ENCODE data around the gene CCDC85B.

CCDC85B gene

DNA sequence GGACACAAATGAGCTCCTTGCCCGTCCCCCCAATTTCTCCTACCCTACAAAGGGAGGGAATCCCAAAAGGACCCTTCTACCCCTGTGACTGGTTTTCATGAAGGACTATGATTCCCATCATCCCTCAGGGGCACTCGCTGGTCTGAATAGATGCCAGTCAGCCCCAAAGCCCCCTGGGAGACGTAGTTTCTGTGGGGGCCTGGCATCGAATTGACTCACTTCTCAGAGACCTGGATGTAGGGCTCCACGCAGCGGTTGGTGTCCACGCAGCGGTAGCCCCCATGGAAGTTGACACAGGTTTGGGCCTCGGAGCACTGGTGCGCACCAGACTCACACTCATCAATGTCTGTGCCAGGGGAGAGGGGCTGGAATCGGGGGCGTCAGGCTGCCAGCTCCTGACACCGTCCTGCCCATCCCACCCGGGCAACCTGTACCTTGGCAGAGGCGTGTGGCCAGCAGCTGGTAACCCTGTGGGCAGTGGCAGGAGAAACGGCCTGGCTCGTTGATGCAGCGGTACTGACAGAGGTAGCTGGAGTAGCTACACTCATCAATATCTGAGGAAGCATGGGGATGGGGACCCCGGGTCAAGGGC lies 22.3 kb upstream of the CCDC85B start:
- no peak for DNase-seq (ENCODE audit: extremely low read depth in 1 of 2, low read depth in 1 of 2)

- DNase-seq (ENCODE audit: extremely low read depth in 1 of 2, low read depth in 1 of 2), result no peak
These were observed 21.6 kb upstream of the CCDC85B start for GRCh38 chr11:65868907-65869306.

DNA sequence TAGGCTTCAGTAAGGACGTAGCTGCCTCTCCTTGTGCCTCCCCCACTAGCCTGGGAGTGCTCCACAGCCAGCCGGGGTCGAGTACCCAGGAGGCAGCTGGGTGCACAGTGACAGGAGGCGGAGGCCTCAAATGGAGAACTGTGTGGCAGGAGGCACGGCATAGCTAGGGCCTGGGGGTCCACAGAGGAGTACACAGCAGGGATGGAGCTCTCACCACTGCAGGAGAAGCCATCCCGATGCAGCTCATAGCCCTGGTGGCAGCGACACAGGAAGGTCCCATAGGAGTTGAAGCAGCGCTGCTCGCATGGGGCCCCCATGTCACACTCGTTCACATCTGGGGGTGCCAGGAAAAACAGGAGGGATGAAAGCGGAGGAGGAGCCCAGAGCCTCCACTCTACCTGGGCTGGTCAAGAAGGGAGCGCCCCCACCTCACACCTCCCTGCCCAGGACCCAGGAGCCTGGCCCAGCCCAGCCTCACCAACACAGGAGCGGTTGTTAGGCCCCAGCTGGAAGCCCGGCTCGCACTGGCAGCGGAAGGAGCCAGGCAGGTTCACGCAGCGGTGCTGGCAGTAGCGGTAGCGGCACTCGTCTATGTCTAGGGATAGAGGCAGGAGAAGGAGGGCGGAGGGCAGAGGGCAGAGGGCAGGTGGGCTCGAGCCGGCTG lies 20.7 kb upstream of the CCDC85B start:
- DNase-seq (ENCODE audit: extremely low read depth in 1 of 2, low read depth in 1 of 2), result no peak

GRCh38 chr11:65870307-65870658 lies 20.2 kb upstream of the CCDC85B start:
- DNase-seq (ENCODE audit: extremely low read depth in 1 of 2, low read depth in 1 of 2), result no peak

GRCh38 chr11:65870706-65871681 lies 19.5 kb upstream of the CCDC85B start:
- no peak for DNase-seq (ENCODE audit: extremely low read depth in 1 of 2, low read depth in 1 of 2)

DNA sequence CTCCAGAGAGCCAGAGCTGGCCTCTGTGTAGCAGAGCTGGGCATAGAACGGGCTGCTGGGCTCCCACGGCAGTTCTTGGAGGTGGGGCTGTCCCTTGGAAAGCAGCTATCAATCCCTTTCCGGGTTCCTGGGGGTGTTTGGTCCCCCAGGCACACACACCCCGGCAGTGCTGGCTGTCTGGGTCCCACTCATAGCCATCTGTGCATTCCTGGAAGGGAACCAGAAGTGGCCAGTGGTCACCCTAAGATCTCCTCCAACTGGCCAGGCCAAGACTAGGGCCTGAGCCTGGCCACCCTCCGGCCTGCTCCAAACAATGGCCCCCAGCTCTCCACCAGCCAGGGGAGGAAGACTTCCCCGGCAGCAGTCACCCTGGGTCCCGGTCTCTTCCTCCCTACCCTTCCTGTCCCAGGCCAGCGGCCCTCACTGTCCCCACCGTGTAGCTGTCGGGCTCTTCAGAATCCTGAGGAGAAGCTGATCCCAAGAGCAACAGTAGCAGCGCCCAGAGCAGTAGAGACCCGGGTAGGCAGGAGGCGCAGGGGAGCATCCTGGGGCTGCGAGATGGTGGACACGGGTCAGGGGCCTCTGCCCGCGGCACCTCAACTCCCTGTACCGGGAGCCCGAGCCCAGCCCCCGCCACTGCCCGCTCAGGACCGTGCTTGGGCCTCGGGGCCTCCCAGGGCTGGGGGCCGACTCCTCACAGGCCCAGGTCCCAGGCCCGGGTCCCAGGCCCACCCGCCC lies 18.5 kb upstream of the CCDC85B start:
- DNase-seq (ENCODE audit: extremely low read depth in 1 of 2, low read depth in 1 of 2), result no peak

DNA sequence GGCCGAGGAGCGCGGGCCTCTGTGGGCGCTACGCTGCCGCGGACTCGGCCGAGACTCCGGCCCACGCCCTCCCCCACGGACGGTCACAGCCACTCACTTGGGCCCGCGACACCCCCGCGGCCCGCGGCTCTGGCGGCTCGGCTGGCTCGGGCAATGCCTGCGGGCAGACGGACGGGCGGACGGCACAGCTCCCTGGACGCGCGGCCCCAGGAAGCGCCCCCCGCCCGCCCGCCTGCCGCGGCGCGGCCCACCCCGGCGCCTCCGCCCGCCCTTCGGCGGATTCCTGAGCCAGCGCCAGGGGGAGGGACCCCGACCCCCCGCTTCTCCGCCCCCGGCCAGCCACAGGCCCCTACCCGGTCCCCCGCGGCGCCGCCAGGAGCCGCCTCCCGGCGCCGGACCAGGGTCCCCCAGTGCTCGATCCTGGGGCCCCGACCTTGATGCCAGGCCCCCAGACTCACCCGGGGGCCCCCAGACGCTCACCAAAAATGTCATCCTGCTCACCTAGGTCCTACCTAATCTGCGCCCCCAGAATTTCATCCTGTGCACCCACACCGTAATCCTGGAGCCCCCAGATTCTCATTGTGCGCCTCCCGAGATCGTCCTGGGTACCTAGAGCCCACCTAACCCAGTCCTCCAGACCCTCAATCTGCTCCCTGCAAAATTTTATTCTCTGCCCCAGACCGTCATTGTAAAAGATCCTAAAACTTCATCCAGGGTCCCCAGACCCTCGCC lies 17.7 kb upstream of the CCDC85B start, which contains the start of gene EFEMP2:
Gene EFEMP2, minus strand, starts transcription at position 215 of the 732 bp plus-strand sequence. CDS start 446 bp downstream, outside the sequence.
- no peak for DNase-seq (ENCODE audit: extremely low read depth in 1 of 2, low read depth in 1 of 2)

DNA sequence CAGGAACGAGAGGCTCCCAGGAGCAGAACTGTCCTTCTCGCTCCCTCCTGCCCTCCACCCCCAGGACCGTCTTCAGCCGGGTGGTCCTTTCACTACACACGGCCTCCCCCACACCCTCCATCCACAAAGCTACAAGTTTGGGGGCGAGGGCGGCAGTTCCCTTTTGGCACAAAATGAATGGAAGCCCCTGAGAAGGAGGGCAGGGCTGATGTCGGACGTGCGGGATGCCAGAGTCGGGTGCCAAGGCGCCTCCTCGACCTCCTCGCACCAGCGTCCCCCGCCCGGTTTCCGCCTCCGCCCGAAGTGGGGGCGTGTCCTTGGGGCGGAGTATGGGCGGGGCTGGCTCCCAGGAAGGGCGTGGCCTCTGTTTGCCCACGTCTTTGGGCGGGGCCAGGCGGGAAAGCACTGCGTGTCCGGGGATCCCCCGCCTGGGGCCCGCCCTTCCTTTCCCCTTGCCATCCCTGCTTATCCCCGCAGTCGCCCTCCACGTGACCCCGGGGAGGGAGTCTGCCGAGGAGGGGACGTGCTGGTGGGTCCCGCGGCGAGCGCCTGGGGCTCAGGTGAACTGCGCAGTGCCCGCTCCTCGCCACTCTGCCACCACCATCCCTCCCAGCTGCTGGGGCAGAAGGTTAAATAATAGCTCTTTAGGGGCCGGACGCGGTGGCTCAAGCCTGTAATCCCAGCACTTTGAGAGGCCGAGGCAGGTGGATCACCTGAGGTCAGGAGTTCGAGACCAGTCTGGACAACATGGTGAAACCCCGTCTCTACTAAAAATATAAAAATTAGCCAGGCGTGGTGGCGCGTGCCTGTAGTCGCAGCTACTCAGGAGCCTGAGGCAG lies 16.9 kb upstream of the CCDC85B start:
- DNase-seq (ENCODE audit: extremely low read depth in 1 of 2, low read depth in 1 of 2), result peak; percentile 91 to 94

GRCh38 chr11:65879617-65880016 lies 10.9 kb upstream of the CCDC85B start, which contains the start of gene CTSW:
Gene CTSW, plus strand, starts transcription at chr11:65879837. Its CDS starts 18 bp downstream, at chr11:65879855.
- DNase-seq (ENCODE audit: extremely low read depth in 1 of 2, low read depth in 1 of 2), result no peak

DNA sequence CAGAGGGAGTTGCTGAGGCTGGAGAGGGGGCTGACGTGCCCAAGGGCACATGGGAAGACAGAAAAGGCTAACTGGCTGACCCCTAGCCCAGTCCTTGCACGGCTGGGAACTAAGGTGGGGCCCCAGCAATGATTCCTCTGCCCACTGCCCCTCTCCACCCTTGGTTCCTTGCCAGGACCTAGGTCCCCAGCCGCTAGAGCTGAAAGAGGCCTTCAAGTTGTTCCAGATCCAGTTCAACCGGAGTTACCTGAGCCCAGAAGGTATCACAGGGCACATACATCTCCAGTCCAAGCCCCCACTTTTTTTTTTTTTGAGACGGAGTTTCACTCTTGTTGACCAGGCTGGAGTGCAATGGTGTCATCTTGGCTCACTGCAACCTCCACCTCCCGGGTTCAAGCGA lies 10.4 kb upstream of the CCDC85B start:
- DNase-seq (ENCODE audit: extremely low read depth in 1 of 2, low read depth in 1 of 2), result no peak

DNA sequence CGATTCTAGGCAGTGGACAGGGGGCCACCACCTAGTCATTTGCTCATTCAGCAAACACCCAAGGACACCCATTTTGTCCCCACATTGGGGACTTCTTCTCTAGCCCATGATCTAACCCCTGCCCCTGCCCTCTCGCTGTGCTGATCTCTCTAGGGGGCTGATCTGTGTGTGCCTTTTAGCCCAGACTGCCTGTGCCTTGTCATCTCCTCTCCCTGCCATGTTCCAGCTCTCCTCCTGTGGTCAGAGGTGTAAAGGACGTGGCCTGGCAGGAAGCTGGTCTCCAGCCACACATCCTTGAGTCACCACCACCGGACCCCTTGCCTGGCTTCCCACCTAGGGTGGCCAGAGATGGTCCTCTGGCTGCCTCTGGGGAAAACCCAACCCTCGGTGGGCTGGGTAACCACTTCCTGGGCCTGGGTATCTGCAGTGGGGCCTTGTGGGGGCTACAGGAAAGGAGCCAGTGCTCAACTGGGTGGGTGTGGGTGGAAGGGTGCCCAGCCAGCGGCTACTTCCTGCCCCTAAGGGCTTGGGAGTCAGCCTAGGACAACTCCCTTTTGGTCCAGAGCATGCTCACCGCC lies 9.5 kb upstream of the CCDC85B start:
- DNase-seq (ENCODE audit: extremely low read depth in 1 of 2, low read depth in 1 of 2), result no peak

DNA sequence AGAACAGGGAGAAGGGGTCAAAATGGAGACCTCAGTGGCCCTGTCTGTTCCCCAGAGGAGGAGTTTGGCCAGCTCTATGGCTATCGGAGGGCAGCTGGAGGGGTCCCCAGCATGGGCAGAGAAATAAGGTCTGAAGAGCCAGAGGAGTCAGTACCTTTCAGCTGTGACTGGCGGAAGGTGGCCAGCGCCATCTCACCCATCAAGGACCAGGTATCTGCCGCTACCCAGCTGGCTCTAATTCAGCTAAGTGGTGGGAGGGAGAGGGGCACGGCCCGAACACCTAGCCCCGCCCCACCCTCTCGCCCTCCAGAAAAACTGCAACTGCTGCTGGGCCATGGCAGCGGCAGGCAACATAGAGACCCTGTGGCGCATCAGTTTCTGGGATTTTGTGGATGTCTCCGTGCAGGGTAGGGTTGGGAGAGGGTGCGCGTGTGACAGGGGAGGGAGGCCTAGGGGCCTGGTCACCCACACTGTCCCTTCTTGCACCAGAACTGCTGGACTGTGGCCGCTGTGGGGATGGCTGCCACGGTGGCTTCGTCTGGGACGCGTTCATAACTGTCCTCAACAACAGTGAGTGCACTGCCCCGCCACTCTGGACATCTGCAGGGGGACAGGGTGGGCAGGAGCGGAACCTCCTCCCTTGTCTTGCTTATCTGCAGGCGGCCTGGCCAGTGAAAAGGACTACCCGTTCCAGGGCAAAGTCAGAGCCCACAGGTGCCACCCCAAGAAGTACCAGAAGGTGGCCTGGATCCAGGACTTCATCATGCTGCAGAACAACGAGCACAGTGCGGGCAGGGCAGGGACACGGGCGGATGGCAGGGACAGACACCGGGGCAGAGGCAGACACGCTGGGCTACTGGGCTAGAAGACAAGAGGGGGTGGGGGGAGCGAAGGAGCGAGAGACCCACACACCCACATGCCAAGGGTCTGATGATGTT lies 8.1 kb upstream of the CCDC85B start:
- no peak for DNase-seq (ENCODE audit: extremely low read depth in 1 of 2, low read depth in 1 of 2)

GRCh38 chr11:65883058-65883761 lies 7.3 kb upstream of the CCDC85B start:
- no peak for DNase-seq (ENCODE audit: extremely low read depth in 1 of 2, low read depth in 1 of 2)

DNA sequence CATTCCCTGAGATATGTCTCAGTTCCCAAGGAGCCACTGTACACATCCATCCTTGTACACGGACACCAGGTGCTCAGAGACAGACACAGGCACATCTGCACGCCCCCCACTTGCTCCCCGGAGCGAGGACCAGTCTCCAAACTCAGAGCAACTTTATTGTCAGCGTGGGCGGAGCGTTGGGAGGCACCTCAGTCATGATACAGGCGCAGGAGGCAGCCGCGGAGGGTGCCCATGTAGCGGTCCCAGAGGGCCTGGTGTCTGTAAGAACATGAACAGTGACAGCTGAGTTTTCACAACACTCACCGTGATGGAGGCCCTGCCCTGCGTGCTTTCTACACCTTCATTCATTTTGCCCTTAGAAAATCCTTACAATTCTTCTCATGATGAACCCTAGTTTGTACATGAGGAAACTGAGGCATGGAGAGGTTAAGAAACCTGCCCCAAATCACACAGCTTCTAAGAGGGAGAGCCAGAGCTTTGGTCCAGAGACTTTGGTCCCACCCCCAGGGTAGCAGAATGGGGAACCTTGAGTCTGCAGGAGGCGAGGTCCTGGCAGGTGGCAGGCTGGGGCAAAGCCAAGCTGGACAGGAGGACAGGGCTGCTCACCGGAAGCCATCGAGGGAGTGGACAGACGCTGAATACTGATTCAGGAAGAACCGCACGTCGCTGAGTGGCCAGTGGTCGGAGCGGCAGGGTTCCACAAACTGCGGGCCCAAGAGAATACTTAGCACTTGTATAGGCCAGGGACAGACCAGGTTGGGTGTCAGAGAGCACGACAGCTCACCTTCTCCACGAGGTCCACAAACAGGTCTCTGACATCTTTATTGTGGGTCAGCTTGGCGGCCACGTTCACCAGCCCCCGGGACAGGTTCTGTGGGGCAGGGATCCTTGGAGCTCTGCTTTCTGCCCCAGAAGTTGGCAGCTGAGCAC lies 6.4 kb upstream of the CCDC85B start:
- DNase-seq (ENCODE audit: extremely low read depth in 1 of 2, low read depth in 1 of 2), result no peak

- no peak for DNase-seq (ENCODE audit: extremely low read depth in 1 of 2, low read depth in 1 of 2)
These were observed 5.8 kb upstream of the CCDC85B start for GRCh38 chr11:65884716-65885092.

- DNase-seq (ENCODE audit: extremely low read depth in 1 of 2, low read depth in 1 of 2), result no peak
These were observed 5.2 kb upstream of the CCDC85B start for GRCh38 chr11:65885231-65885630.
